Activated T-helper 1 cell treated with anti-CD3 and anti-CD28 coated beads, Interleukin-2, amount 50 U/mL, for 16 hours (primary cell): ENCODE results near the gene ADCY9.
"Not testable (repeated sequence)": the region's sequence is repeated elsewhere in the genome, so short reads cannot be mapped to it uniquely, and the experiment has no call there.

Experiments
- DNase-seq, 2 donors: peaks; one replicate each; pipeline ENCODE4 v3.0.0-alpha.2; 2020; ENCODE audit warnings: low read depth in 1 of 2, low spot score in 1 of 2

The ADCY9 gene

GRCh38 chr16:4038448-4038847 lies 77.8 kb downstream of the ADCY9 start:
- no peak for DNase-seq

- DNase-seq = not testable (repeated sequence)
Observed at GRCh38 chr16:4036952-4037351, 79.3 kb downstream of the ADCY9 start.

GRCh38 chr16:4034963-4035362 lies 81.3 kb downstream of the ADCY9 start:
- no peak for DNase-seq

- no peak for DNase-seq
Observed at GRCh38 chr16:4033951-4034350, 82.3 kb downstream of the ADCY9 start.

GRCh38 chr16:4032768-4033167 lies 83.5 kb downstream of the ADCY9 start:
- DNase-seq = no peak

GRCh38 chr16:4028144-4028543 lies 88.1 kb downstream of the ADCY9 start:
- DNase-seq = no peak

- DNase-seq = no peak
Observed at GRCh38 chr16:4026854-4027253, 89.4 kb downstream of the ADCY9 start.

- DNase-seq = no peak
Observed at GRCh38 chr16:4025428-4025827, 90.8 kb downstream of the ADCY9 start.

- no peak for DNase-seq
Observed at GRCh38 chr16:4021916-4022315, 94.3 kb downstream of the ADCY9 start.

- DNase-seq = no peak
Observed at GRCh38 chr16:4021070-4021779, 95.0 kb downstream of the ADCY9 start.

GRCh38 chr16:4019371-4019791 lies 96.9 kb downstream of the ADCY9 start:
- no peak for DNase-seq

- DNase-seq = no peak
Observed at GRCh38 chr16:4018391-4018790, 97.9 kb downstream of the ADCY9 start.

GRCh38 chr16:4017807-4018206 lies 98.4 kb downstream of the ADCY9 start:
- DNase-seq = no peak

- DNase-seq = no peak
Observed at GRCh38 chr16:4016658-4017057, 99.6 kb downstream of the ADCY9 start.

GRCh38 chr16:4016005-4016352 lies 100.3 kb downstream of the ADCY9 start:
- no peak for DNase-seq

GRCh38 chr16:4015275-4016004 lies 100.8 kb downstream of the ADCY9 start:
- DNase-seq = no peak

- no peak for DNase-seq
Observed at GRCh38 chr16:4011940-4012629, 104.2 kb downstream of the ADCY9 start.

GRCh38 chr16:4011225-4011939 lies 104.9 kb downstream of the ADCY9 start:
- DNase-seq = no peak

GRCh38 chr16:4010225-4011158 lies 105.8 kb downstream of the ADCY9 start:
- no peak for DNase-seq

- no peak for DNase-seq
Observed at GRCh38 chr16:4009177-4009576, 107.1 kb downstream of the ADCY9 start.
